Measurements from ENCODE around the gene IL3RA.

DNA sequence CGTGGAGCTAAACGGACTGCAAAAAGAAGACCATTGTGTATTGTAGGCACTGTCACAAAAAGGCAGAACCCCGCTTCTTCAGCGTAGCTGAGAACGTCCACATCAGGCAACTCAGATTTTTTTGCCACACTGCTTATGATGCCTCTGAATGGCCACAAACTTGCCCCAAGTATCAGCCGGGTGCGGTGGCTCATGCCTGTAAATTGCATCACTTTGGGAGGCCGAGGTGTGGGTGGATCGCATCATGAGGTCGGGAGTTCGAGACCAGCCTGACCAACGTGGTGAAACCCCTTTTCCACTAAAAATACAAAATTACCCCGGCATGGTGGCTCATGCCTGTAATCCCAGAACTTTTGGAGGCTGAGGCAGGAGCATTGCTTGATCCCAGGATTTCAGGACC lies 14.9 kb upstream of the IL3RA start:
- no peak for TF ChIP-seq POLR2A (IDR thresholded peaks at IDR 0.05; ENCODE audit: low read depth)
- no peak for TF ChIP-seq POLR2AphosphoS5 (IDR thresholded peaks at IDR 0.05)
